NB4 (cell line): ENCODE data around the gene DGKI.

Source experiments
- DNase-seq: peaks from one replicate; pipeline ENCODE4 v3.0.0; 2010; ENCODE audit warnings: low read depth
- H3K4me3 ChIP-seq: one replicate; pipeline ENCODE4 v1.5.1; 2011; ENCODE audit warnings: mild to moderate bottlenecking, low read depth, low read length, moderate library complexity
- MYC ChIP-seq: IDR thresholded peaks from 2 replicates; pipeline ENCODE4 v1.6.1; 2011; ENCODE audit warnings: low read depth, low read length
- POLR2A ChIP-seq: IDR thresholded peaks from 2 replicates; pipeline ENCODE4 v1.6.1; 2011; ENCODE audit warnings: mild to moderate bottlenecking; ENCODE audit not compliant: insufficient read length; ENCODE audit errors: extremely low read depth
- TF ChIP-seq, protein P1 (sequence below): IDR thresholded peaks from one replicate; pipeline ENCODE4 v1.5.1; 2012; ENCODE audit warnings: low read depth, low read length
- TF ChIP-seq, protein P2 (sequence below): IDR thresholded peaks from 2 replicates; pipeline ENCODE4 v1.6.1; 2011; ENCODE audit warnings: low read depth, low read length

Gene DGKI

DNA sequence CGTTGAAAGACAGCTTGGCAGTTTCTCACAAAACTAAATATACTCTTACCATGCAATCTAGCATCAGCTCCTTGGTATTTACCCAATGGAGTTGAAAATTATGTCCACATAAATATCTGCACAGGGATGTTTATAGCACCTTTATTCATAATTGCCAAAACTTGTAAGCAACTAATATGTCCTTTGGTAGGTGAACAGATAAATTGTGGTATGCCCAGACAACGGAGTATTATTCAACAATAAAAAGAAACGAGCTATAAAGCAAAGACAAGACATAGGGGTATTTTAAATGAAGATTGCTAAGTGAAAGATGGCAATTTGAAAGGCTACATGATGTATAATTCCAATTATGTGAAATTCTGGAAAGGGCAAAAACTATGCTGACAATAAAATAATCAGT lies 340.7 kb downstream of the DGKI start:
- TF ChIP-seq POLR2A = no peak
- TF ChIP-seq, protein P1, sequence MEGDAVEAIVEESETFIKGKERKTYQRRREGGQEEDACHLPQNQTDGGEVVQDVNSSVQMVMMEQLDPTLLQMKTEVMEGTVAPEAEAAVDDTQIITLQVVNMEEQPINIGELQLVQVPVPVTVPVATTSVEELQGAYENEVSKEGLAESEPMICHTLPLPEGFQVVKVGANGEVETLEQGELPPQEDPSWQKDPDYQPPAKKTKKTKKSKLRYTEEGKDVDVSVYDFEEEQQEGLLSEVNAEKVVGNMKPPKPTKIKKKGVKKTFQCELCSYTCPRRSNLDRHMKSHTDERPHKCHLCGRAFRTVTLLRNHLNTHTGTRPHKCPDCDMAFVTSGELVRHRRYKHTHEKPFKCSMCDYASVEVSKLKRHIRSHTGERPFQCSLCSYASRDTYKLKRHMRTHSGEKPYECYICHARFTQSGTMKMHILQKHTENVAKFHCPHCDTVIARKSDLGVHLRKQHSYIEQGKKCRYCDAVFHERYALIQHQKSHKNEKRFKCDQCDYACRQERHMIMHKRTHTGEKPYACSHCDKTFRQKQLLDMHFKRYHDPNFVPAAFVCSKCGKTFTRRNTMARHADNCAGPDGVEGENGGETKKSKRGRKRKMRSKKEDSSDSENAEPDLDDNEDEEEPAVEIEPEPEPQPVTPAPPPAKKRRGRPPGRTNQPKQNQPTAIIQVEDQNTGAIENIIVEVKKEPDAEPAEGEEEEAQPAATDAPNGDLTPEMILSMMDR = no peak
- no peak overlapping the region for H3K4me3 ChIP-seq
- DNase-seq = no peak

DNA sequence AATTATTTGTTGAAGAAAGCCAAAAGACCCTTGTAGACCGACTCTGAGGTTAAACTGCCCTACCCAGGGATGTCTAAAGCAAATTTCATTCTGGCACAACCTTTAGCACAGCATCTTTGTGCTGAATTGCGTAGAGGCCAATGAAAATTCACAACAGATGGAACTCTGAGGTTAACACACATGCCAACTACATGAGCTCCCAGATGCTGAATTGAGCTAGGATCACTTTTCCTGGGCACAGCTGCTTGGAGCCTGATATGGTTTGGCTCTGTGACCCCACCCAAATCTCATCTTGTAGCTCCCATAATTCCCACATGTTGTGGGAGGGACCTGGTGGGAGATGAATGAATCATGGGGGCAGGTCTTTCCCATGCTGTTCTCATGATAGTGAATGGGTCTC lies 345.2 kb downstream of the DGKI start:
- TF ChIP-seq, protein P2, sequence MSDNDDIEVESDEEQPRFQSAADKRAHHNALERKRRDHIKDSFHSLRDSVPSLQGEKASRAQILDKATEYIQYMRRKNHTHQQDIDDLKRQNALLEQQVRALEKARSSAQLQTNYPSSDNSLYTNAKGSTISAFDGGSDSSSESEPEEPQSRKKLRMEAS = no peak
- TF ChIP-seq, protein P1 = no peak
- TF ChIP-seq POLR2A = no peak
- TF ChIP-seq MYC = no peak
- no peak overlapping the region for H3K4me3 ChIP-seq
- no peak for DNase-seq

DNA sequence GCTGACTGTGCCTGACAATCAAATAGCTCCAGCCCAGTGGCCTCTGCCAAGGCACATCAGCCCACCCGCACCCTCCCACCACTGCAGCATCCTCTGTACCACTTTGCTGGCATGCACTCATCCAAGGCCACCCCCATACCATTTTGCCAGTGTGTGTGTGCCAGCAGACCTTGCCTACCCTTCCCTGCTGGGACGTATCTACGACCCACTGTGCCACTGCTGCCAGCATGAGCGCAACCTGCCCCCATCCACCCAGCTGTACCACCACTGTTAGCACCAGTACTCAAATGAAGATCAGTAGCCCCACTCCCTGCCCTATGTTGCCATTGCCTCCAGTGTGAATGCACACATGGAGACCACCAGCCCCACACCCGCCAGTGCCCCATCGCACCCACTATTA lies 353.9 kb downstream of the DGKI start:
- TF ChIP-seq, protein P2 = no peak
- TF ChIP-seq MYC (no peak), POLR2A (no peak)
- TF ChIP-seq, protein P1 = no peak
- no peak overlapping the region for H3K4me3 ChIP-seq
- DNase-seq = no peak

DNA sequence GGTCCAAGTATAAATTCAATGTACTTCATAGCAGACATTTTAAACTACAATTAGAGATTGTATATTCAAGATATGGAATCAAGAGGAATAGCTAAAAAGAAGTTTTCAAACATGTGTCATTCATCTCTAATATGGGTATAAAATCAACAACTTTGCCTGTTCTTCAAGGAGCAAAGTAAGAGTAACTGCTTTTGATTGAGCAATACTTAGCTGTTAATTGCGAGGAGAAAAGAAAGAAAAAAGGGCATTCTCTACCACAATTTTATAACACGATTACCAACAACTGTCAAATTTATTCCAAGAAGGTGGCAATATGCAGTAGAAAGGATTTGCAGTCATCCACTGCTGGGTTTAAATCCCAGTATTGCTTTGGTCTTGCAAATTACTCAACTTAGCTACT lies 356.9 kb downstream of the DGKI start:
- no peak for DNase-seq
- TF ChIP-seq MYC = no peak
- TF ChIP-seq, protein P2 = no peak
- H3K4me3 ChIP-seq = no peak overlapping the region

DNA sequence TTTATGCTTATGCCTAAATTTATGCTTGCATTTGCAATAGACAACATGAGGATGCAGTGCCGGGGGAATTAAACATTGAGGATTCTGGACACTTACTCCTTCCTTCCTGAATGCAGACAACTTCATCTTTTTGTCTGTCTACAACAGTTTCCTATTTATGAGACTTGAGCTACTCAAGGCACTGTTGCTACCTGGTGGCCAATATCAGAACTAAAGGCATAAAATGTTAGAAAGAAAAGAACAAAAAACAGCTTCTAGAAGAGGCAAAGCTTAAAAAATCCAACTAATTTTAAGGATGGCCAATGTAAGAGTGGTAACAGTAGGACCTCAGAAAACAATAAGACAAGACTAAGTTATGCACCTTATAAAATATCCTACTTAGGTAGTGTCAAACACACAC lies 358.7 kb downstream of the DGKI start:
- DNase-seq = no peak
- H3K4me3 ChIP-seq = no peak overlapping the region
- TF ChIP-seq, protein P2 = no peak
- no peak for TF ChIP-seq POLR2A
- TF ChIP-seq MYC = no peak
- TF ChIP-seq, protein P1 = no peak

DNA sequence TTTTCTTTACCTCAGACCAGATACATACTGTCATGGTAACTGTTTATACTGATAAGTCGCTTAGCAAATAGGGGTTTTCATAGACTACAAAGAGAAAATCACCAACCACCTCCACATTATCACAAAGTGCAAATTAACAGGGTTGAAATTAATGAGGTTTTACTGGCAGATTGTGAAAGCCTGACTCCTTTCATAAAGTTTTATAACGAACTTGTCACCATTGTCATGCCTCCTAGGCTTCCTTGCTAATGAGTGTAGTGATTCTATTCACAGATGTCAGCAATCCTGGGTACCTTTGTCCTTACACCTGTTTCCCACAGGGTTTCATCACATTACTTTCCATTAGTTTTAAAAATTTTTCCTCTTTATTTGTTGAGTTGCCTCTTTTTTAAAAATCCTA lies 361.0 kb downstream of the DGKI start:
- DNase-seq = no peak
- TF ChIP-seq, protein P1 = no peak
- TF ChIP-seq, protein P2 = no peak
- TF ChIP-seq MYC = no peak
- no peak overlapping the region for H3K4me3 ChIP-seq
